ENCODE data around the gene CCND2. TPM values are rescaled to one million over a fixed set of nuclear protein-coding genes. Genes with fewer than 3 reads are reported as not detected.
A peak's percentile ranks its signal among the peaks of the same experiment; 100 is the strongest.

CCND2 gene
- 9.8 and 12.6 TPM in 2 replicates for total RNA-seq
- long read RNA-seq, full-length matches to known transcripts = 1 of 9 reads
- long read RNA-seq, partial matches to known transcripts = 0 of 9 reads
- long read RNA-seq, other reads (novel, unspliced or antisense) = 8 of 9 reads

DNA sequence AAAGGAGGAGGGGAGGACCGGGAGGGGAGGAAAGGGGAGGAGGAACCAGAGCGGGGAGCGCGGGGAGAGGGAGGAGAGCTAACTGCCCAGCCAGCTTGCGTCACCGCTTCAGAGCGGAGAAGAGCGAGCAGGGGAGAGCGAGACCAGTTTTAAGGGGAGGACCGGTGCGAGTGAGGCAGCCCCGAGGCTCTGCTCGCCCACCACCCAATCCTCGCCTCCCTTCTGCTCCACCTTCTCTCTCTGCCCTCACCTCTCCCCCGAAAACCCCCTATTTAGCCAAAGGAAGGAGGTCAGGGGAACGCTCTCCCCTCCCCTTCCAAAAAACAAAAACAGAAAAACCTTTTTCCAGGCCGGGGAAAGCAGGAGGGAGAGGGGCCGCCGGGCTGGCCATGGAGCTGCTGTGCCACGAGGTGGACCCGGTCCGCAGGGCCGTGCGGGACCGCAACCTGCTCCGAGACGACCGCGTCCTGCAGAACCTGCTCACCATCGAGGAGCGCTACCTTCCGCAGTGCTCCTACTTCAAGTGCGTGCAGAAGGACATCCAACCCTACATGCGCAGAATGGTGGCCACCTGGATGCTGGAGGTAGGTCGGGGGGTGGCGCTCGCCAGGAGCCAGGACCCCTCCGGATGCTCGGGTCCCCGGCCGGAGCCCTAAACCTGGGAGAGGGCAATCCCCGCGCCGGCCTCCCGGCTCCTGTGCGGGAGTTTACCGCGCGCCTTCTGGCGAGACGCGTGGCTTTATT, at the start of gene CCND2:
CCND2 (plus strand) TSS at position 111 of the 744 bp plus-strand sequence; CDS start at position 390, 279 bp downstream.
- DNase-seq (ENCODE audit: extremely low spot score, unreplicated experiment) = peak; percentile 82
- TF ChIP-seq, protein P1, sequence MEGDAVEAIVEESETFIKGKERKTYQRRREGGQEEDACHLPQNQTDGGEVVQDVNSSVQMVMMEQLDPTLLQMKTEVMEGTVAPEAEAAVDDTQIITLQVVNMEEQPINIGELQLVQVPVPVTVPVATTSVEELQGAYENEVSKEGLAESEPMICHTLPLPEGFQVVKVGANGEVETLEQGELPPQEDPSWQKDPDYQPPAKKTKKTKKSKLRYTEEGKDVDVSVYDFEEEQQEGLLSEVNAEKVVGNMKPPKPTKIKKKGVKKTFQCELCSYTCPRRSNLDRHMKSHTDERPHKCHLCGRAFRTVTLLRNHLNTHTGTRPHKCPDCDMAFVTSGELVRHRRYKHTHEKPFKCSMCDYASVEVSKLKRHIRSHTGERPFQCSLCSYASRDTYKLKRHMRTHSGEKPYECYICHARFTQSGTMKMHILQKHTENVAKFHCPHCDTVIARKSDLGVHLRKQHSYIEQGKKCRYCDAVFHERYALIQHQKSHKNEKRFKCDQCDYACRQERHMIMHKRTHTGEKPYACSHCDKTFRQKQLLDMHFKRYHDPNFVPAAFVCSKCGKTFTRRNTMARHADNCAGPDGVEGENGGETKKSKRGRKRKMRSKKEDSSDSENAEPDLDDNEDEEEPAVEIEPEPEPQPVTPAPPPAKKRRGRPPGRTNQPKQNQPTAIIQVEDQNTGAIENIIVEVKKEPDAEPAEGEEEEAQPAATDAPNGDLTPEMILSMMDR (IDR thresholded peaks at IDR 0.05) = no peak
- Mint-ChIP-seq H3K27ac (ENCODE audit: unreplicated experiment) (no peak within 1 kb of the TSS), H3K4me1 (ENCODE audit: unreplicated experiment) (peaks cover 45% of the 10 kb centered on the region), H3K36me3 (ENCODE audit: unreplicated experiment) (peaks cover 2% of the 10 kb centered on the region), H3K4me3 (ENCODE audit: unreplicated experiment) (peak within 1 kb of the TSS; percentile 76), H3K9me3 (ENCODE audit: unreplicated experiment) (no peaks in the 10 kb centered on the region), H3K27me3 (ENCODE audit: unreplicated experiment) (peaks cover 65% of the 10 kb centered on the region)

DNA sequence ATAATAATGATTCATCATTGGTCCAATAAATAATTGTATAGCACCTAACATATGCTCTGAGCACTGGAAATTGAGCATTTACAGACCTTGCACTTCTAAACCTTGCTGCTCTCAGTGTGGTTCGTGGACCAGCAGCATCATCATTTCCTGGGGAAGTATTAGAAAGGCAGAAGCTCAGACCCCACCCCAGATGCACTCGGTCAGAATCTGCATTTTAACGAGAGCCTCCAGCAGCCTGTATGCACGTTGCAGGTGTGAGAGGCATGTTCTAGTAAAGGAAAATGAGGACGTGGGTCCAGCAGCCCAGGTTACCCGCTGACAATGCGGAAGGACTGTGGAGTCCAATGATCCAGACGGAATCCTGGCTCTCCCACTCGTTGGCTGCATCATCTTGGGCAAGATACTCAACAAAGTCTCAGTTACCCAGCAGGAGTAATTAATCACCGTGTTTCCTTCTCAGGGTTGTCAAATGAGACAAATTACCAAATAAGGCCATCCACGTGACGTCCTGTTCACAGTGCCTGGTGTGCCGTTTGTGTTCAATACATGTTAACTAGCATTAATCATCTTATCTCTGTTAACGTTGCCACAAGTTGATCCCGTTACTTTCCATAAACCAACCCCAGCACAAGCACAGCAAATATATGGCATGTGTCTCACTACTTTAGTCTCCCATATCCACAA, 49.2 kb upstream of the CCND2 start:
- peaks cover 8% of the 10 kb centered on the region for H3K27me3 Mint-ChIP-seq (ENCODE audit: unreplicated experiment)
- no peaks in the 10 kb centered on the region for H3K4me1 Mint-ChIP-seq (ENCODE audit: unreplicated experiment)
- no peak overlapping the region for H3K27ac Mint-ChIP-seq (ENCODE audit: unreplicated experiment)
- no peaks in the 10 kb centered on the region for H3K9me3 Mint-ChIP-seq (ENCODE audit: unreplicated experiment)
- no peak overlapping the region for H3K4me3 Mint-ChIP-seq (ENCODE audit: unreplicated experiment)
- H3K36me3 Mint-ChIP-seq (ENCODE audit: unreplicated experiment) = no peaks in the 10 kb centered on the region
- TF ChIP-seq, protein P1 (IDR thresholded peaks at IDR 0.05) = no peak
- peak; percentile 46 for DNase-seq (ENCODE audit: extremely low spot score, unreplicated experiment)

DNA sequence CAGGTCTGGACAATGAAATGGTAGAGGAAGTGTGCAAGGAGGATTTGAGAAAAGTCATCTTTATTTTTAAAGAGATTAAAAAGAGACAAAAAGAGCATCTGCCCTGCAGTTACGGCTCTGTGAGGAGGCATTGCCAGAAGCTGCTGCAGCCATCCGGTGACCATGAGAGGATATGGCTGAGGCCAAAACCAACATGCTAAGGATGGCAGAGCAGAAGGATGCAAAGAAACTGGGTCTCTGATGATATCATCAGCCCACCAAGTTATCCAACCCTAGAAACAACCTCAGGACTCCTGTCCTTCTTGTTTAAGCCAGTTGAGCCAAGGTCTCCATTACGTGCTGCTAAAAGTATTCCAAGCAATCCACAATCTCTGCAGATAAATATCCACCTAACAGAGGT, 48.0 kb upstream of the CCND2 start:
- Mint-ChIP-seq H3K27me3 (ENCODE audit: unreplicated experiment) (peaks cover 3% of the 10 kb centered on the region), H3K4me1 (ENCODE audit: unreplicated experiment) (no peaks in the 10 kb centered on the region), H3K4me3 (ENCODE audit: unreplicated experiment) (no peak overlapping the region), H3K9me3 (ENCODE audit: unreplicated experiment) (no peaks in the 10 kb centered on the region), H3K27ac (ENCODE audit: unreplicated experiment) (no peak overlapping the region), H3K36me3 (ENCODE audit: unreplicated experiment) (no peaks in the 10 kb centered on the region)
- peak; percentile 57 for DNase-seq (ENCODE audit: extremely low spot score, unreplicated experiment)
- TF ChIP-seq, protein P1 (IDR thresholded peaks at IDR 0.05) = no peak

DNA sequence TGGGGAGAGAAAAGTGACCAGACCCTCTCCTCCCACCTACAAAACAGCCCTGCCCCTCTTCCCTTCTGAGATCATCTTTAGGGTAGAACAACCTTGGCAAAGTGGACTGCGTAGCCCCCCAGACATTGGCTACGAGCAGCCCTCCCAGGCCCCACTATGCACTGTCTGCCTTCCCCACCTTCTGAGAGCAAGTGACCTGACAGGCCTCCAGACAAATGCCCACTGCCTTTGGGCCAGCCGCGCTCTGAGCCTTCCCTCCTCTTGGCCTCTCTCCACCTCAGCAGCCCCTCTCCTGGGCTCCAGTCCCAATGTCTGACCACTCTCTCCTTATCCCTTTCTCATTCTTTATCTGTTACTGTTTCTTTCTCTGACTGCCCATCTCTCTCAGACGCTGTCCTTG, 46.5 kb upstream of the CCND2 start:
- no peaks in the 10 kb centered on the region for H3K36me3 Mint-ChIP-seq (ENCODE audit: unreplicated experiment)
- no peaks in the 10 kb centered on the region for H3K4me1 Mint-ChIP-seq (ENCODE audit: unreplicated experiment)
- H3K27ac Mint-ChIP-seq (ENCODE audit: unreplicated experiment) = no peak overlapping the region
- DNase-seq (ENCODE audit: extremely low spot score, unreplicated experiment) = no peak
- H3K9me3 Mint-ChIP-seq (ENCODE audit: unreplicated experiment) = no peaks in the 10 kb centered on the region
- TF ChIP-seq, protein P1 (IDR thresholded peaks at IDR 0.05) = no peak
- no peaks in the 10 kb centered on the region for H3K27me3 Mint-ChIP-seq (ENCODE audit: unreplicated experiment)
- no peak overlapping the region for H3K4me3 Mint-ChIP-seq (ENCODE audit: unreplicated experiment)

DNA sequence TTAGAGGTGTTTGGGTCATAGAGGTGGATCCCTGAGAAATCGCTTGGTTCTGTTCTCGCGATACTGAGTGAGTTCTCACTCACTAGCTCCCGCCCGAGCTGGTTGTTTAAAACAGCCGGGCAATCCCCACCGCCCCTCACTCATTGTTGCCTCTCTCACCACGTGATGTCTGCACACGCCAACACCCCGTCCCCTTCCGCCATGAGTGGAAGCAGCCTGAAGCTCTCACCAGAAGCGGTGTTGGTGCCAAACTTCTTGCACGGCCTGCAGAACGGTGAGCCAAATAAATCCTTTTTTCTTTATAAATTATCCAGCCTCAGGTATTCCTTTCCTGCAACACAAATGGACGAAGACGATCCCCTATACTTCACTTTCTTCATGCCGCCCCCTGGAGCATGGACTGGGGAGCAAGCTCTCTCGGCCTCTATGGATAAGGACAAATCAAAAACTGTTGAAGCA, 45.4 kb upstream of the CCND2 start:
- Mint-ChIP-seq H3K36me3 (ENCODE audit: unreplicated experiment) (no peaks in the 10 kb centered on the region), H3K27ac (ENCODE audit: unreplicated experiment) (no peak overlapping the region), H3K4me3 (ENCODE audit: unreplicated experiment) (no peak overlapping the region), H3K4me1 (ENCODE audit: unreplicated experiment) (no peaks in the 10 kb centered on the region), H3K9me3 (ENCODE audit: unreplicated experiment) (no peaks in the 10 kb centered on the region), H3K27me3 (ENCODE audit: unreplicated experiment) (no peaks in the 10 kb centered on the region)
- TF ChIP-seq, protein P1 (IDR thresholded peaks at IDR 0.05) = no peak
- peak; percentile 74 for DNase-seq (ENCODE audit: extremely low spot score, unreplicated experiment)
